Measurements from ENCODE around the gene CHAF1A.
A peak's percentile ranks its signal among the peaks of the same experiment; 100 is the strongest.

The CHAF1A gene

GRCh38 chr19:4367781-4368127 is 34.7 kb upstream of the CHAF1A start:
- H3K4me3 ChIP-seq (ENCODE audit: low read depth, low read length): no peak overlapping the region
- no peak for DNase-seq (ENCODE audit: low read depth)
- TF ChIP-seq CTCF (IDR thresholded peaks at IDR 0.05; ENCODE audit: low read depth, low read length, missing control alignments): no peak

GRCh38 chr19:4368128-4368820 is 34.2 kb upstream of the CHAF1A start:
- DNase-seq (ENCODE audit: low read depth): no peak
- no peak for TF ChIP-seq CTCF (IDR thresholded peaks at IDR 0.05; ENCODE audit: low read depth, low read length, missing control alignments)
- H3K4me3 ChIP-seq (ENCODE audit: low read depth, low read length): no peak overlapping the region

- peak; percentile 71 for DNase-seq (ENCODE audit: low read depth)
- peak overlapping the region; percentile 39 for H3K4me3 ChIP-seq (ENCODE audit: low read depth, low read length)
- no peak for TF ChIP-seq CTCF (IDR thresholded peaks at IDR 0.05; ENCODE audit: low read depth, low read length, missing control alignments)
Observed at GRCh38 chr19:4369109-4369887, 33.1 kb upstream of the CHAF1A start.

- peak; percentile 66 for TF ChIP-seq CTCF (IDR thresholded peaks at IDR 0.05; ENCODE audit: low read depth, low read length, missing control alignments)
- DNase-seq (ENCODE audit: low read depth): no peak
- peak overlapping the region; percentile 39 for H3K4me3 ChIP-seq (ENCODE audit: low read depth, low read length)
Observed at GRCh38 chr19:4369888-4370260, 32.6 kb upstream of the CHAF1A start.

- no peak for TF ChIP-seq CTCF (IDR thresholded peaks at IDR 0.05; ENCODE audit: low read depth, low read length, missing control alignments)
- no peak for DNase-seq (ENCODE audit: low read depth)
- peak overlapping the region; percentile 39 for H3K4me3 ChIP-seq (ENCODE audit: low read depth, low read length)
Observed at GRCh38 chr19:4370418-4371041, 31.9 kb upstream of the CHAF1A start.

GRCh38 chr19:4371247-4372164 is 30.9 kb upstream of the CHAF1A start:
- TF ChIP-seq CTCF (IDR thresholded peaks at IDR 0.05; ENCODE audit: low read depth, low read length, missing control alignments): no peak
- DNase-seq (ENCODE audit: low read depth): no peak
- H3K4me3 ChIP-seq (ENCODE audit: low read depth, low read length): no peak overlapping the region; the same call in 1 of the 2 replicates
